ENCODE measurements around the gene LSS. TPM values are rescaled to one million over a fixed set of nuclear protein-coding genes. Genes with fewer than 3 reads are reported as not detected.
A peak's percentile ranks its signal among the peaks of the same experiment; 100 is the strongest.

Gene LSS
- total and polyA plus RNA-seq, 7 donors, result 17.4 to 78.6 (median 51.7) TPM

GRCh38 chr21:46221664-46222435 lies 6.7 kb downstream of the LSS start:
- WGBS, 2 donors, result 84 to 89% methylated on average over 16 of the region's 16 CpGs
- H3K36me3 ChIP-seq, result peaks cover 0 to 54% (median 25%) of the 10 kb centered on the region in 4 donors
- intact Hi-C loops (cut with DNase I), result no loop called here

GRCh38 chr21:46220847-46221246 lies 7.7 kb downstream of the LSS start:
- intact Hi-C loops (cut with DNase I), result no loop called here
- no peak overlapping the region for H3K27ac ChIP-seq
- H3K27me3 ChIP-seq, result no peaks in the 10 kb centered on the region
- 94% methylated on average over 8 of the region's 8 CpGs for WGBS, 2 donors
- no peak for TF ChIP-seq POLR2AphosphoS5 (IDR thresholded peaks at IDR 0.05)
- DNase-seq, result peak; percentile 50
- peaks cover 0 to 6% (median 3%) of the 10 kb centered on the region in 4 donors for H3K4me1 ChIP-seq
- no peak overlapping the region for H3K4me3 ChIP-seq
- H3K9me3 ChIP-seq, result no peaks in the 10 kb centered on the region
- peaks cover 0 to 63% (median 34%) of the 10 kb centered on the region in 4 donors for H3K36me3 ChIP-seq

More at GRCh38 chr21:46221664-46222435, 6.7 kb downstream of the LSS start:
- Histone ChIP-seq H3K27me3 (no peaks in the 10 kb centered on the region), H3K4me1 (peaks cover 0 to 16% (median 9%) of the 10 kb centered on the region in 4 donors), H3K27ac (no peak overlapping the region), H3K4me3 (no peak overlapping the region), H3K9me3 (no peaks in the 10 kb centered on the region)
- peak; percentile 55 for DNase-seq
- no peak for TF ChIP-seq CTCF (IDR thresholded peaks at IDR 0.05)
- no peak for TF ChIP-seq EP300 (IDR thresholded peaks at IDR 0.05)
- no peak for TF ChIP-seq POLR2A (IDR thresholded peaks at IDR 0.05)
- TF ChIP-seq POLR2AphosphoS5 (IDR thresholded peaks at IDR 0.05), result no peak

- H3K4me3 ChIP-seq, result no peak overlapping the region
- H3K27ac ChIP-seq, result no peak overlapping the region
- no peaks in the 10 kb centered on the region for H3K27me3 ChIP-seq
- peaks cover 0 to 4% (median under 1%) of the 10 kb centered on the region in 4 donors for H3K4me1 ChIP-seq
- TF ChIP-seq POLR2AphosphoS5 (IDR thresholded peaks at IDR 0.05) (no peak), EP300 (IDR thresholded peaks at IDR 0.05) (no peak), POLR2A (IDR thresholded peaks at IDR 0.05) (no peak), CTCF (IDR thresholded peaks at IDR 0.05) (no peak)
- H3K36me3 ChIP-seq, result peaks cover 0 to 68% (median 36%) of the 10 kb centered on the region in 4 donors
- H3K9me3 ChIP-seq, result no peaks in the 10 kb centered on the region
- DNase-seq, result peak; percentile 56
- WGBS, 2 donors, result 95% methylated on average over 13 of the region's 13 CpGs
- intact Hi-C loops (cut with DNase I), result no loop called here
Observed at GRCh38 chr21:46220275-46220810, 8.2 kb downstream of the LSS start.

- WGBS, 2 donors, result 83 to 88% methylated on average over 13 of the region's 13 CpGs
- DNase-seq, result peak; percentile 49
- TF ChIP-seq CTCF (IDR thresholded peaks at IDR 0.05), result no peak
- no peak for TF ChIP-seq POLR2A (IDR thresholded peaks at IDR 0.05)
- TF ChIP-seq EP300 (IDR thresholded peaks at IDR 0.05), result no peak
- TF ChIP-seq POLR2AphosphoS5 (IDR thresholded peaks at IDR 0.05), result no peak
Observed at GRCh38 chr21:46219591-46220239, 8.9 kb downstream of the LSS start.

More at GRCh38 chr21:46219591-46220239, 8.9 kb downstream of the LSS start:
- H3K36me3 ChIP-seq, result peaks cover 0 to 74% (median 36%) of the 10 kb centered on the region in 4 donors
- no peaks in the 10 kb centered on the region for H3K27me3 ChIP-seq
- no peak overlapping the region for H3K27ac ChIP-seq
- H3K9me3 ChIP-seq, result no peaks in the 10 kb centered on the region
- H3K4me3 ChIP-seq, result no peak overlapping the region
- intact Hi-C loops (cut with DNase I), result no loop called here
- H3K4me1 ChIP-seq, result peaks cover 0 to 2% (median 0%) of the 10 kb centered on the region in 4 donors
